Retina (tissue), 1 donor: ENCODE data around the gene GPR119.
"Not testable (repeated sequence)": the region's sequence is repeated elsewhere in the genome, so short reads cannot be mapped to it uniquely, and the experiment has no call there.

ENCODE experiments used
- DNase-seq: peaks from one replicate; pipeline ENCODE4 v3.0.0-alpha.2; 2016

GPR119 gene

DNA sequence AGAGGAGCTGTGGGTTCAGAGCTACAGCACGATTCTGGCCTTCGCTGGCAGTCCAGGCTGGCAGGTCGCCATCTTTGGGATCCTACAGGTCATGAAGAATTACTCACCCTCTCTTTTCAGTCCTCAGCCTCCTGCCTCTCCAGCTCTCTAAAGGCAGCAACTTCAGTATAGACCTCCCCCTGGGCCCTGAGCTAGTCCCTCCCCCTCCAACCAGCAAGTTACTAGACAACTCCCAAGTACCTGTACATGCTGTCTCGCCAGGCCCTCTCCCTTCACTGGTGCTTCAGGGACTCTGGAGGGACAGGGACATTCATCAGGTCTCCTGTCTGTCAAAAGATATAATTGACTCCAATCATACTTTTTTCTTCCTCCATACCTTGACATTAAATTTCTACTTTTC, at the start of gene GPR119:
Gene GPR119 (minus strand): TSS at position 155 of the 400 bp plus-strand sequence. CDS start 227 bp downstream, outside the sequence.
- no peak for DNase-seq

DNA sequence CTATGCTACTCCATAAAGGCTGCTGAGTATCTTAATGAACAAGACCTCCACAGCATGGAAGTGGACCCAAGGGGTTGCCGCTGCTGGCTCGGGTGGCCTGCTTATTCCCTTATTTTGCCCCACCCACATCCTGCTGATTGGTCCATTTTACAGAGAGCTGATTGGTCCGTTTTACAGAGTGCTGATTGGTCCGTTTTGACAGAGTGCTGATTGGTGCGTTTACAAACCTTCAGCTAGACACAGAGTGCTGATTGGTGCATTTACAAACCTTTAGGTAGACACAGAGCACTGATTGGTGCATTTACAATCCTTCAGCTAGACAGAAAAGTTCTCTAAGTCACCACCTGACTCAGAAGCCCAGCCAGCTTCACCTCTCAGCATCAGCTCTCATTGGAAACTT, 43.8 kb upstream of the GPR119 start:
- DNase-seq: not testable (repeated sequence)

DNA sequence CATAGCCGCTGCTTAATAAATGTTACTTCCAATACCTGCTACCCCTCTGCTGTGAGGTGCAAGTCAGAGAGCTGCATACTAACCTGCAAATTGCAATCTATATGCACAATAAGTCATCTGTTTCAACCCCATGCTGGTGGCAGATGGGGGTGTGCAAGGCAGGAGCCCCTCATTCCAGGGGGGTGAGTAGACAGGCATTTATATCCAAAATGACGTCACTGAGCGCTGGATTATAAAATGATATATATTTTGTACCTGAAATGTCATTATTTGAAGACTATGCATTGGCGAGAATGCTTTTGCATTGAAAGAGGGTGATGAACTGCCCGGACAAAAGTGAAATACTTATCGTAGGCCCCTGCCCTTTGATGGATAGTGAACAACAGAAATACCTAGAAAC, 41.1 kb upstream of the GPR119 start:
- no peak for DNase-seq

DNA sequence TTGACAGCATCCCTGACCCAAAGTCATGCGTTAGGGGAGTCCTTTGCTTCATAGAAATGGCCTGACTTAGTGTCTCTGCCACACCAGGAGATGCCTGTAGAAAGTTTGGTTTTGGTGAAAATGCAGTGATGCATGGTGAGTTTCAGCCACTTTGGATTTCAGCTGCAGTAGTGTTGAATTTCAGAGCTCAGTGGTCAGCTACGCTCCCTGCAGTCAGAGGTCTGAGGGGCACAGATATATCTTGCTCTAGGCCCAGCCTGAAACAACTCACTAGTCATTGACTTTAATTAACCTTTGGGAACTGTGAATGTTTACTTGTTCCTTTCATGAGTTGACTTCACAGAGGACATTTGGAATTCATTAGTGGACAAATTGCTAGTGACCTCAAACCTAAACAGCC, 33.8 kb upstream of the GPR119 start:
- no peak for DNase-seq

DNA sequence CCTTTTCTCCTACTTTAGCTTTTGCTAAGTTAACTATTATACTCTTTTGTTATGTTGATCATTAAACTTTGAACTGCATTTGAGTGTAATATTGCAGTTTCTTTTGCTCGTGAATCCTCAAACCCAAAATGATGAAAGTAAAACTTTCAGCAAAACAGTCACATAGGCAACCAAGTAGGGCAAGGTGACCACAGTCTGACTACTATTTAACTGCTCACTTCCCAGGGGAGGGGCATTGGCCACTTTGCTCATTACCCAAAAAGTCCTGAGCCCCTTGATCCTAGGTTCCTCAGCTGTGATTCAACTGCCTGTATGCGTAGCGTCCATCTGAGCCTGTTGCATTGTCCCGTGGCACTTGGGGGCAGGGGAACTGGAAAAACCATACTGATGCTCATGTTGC, 33.3 kb upstream of the GPR119 start:
- DNase-seq: no peak

DNA sequence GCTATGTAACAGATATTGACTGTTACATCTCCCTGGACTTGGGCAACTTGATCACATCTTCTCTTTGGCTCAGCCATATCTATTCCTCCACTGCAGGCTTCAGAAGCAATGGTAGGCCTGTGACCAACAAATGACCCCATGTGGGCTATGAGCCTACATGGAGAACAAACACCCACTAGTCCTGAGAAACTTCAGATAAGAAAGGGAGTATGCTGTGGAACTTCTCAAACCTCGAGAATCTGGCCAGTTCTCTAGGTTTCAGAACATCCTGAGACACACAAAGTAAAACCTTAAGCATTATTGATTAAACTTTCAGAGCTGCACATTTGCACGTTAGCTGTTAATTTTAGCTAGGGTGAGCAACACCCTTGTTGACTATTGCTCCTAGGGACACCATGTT, 32.6 kb upstream of the GPR119 start:
- no peak for DNase-seq

DNA sequence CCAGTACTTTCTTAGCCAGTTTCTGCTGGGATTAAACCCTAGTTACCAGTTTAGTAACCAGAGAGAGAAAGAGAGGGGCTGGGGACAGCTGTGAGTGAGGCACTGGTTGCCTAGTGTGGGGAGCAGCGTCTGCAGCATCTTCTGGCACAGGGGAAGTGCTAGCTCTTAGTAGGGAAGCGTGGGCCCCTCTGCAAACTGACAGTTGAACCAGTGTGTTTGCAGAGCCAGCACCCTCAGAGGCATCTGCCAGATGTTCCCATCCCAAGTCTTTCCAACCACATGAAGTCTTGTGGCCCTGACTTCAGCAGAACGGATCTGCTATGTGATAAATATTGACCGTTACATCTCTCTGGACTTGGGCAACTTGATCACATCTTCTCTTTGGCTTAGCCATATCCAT, 31.3 kb upstream of the GPR119 start:
- DNase-seq: no peak

DNA sequence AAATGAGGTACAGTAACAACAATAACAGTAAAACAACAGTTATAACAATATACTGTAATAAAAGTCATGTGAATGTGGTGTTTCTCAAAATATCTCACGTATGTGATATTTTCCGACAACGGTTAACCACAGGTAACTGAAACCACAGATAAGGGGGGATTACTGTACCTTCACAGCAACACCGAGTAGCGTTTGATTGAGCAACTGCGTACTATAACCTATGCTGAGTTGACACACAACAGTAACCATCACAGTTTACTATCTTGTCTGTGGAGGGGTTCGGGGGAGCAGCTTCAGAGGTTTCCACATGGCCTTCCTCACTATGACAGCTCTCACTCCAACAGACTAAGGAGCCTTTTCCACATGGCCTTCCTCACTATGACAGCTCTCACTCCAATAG, 29.7 kb upstream of the GPR119 start:
- DNase-seq: no peak

DNA sequence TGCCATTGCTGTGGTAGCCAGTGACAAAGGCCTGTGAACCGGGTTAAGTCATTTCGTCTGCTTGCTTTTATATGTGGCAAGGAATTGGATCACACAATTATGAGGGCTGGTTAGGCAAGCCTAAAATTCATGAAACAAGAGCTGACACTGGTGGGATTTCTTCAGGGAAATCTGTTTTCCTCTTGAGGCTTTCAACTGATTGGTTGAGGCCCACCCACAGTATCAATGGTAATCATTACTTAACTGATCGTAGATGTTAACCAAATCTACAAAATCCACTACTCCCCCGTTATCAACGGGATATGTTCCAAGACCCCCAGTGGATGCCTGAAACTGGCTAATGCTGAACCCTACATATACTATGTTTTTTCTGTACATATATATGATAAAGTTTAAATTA, 29.3 kb upstream of the GPR119 start:
- no peak for DNase-seq

DNA sequence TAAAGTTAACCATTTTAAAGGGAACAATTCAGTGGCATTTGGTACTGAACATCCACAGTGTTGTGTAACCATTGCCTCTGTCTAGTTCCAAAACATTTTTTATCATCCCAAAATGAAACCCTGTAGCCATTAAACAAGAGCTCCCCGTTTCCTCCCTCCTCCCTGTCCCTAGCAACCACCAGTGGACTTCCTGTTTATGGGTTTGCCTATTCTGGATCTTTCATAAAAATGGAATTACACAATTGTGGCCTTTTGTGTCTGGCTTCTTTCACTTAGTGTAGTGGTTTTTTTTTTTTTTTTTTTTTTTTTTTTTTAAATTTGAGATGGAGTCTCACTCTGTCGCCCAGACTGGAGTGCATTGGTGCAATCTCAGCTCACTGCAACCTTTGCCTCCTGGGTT, 27.9 kb upstream of the GPR119 start:
- DNase-seq: no peak

DNA sequence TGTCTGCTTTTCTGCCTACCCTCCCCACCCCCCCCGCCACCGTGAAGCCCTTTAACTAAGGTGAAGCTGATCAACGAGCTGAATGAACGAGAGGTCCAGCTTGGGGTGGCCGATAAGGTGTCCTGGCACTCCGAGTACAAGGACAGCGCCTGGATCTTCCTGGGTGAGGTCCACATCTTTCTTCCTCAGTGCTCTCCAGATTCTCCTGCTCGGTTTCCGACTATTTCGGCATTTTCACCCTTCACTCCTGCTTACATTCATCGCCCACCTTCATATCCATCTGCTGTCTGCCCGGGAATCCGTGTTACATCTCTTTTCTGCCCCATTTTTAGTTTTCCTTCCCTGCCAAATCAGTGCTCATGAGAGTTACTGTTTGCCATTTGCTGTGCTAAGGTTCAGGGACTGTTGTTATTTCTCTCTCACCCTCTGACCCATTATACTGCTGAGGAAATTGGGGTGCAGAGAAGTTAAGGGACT, 16.8 kb upstream of the GPR119 start:
- DNase-seq: peak; percentile 2

DNA sequence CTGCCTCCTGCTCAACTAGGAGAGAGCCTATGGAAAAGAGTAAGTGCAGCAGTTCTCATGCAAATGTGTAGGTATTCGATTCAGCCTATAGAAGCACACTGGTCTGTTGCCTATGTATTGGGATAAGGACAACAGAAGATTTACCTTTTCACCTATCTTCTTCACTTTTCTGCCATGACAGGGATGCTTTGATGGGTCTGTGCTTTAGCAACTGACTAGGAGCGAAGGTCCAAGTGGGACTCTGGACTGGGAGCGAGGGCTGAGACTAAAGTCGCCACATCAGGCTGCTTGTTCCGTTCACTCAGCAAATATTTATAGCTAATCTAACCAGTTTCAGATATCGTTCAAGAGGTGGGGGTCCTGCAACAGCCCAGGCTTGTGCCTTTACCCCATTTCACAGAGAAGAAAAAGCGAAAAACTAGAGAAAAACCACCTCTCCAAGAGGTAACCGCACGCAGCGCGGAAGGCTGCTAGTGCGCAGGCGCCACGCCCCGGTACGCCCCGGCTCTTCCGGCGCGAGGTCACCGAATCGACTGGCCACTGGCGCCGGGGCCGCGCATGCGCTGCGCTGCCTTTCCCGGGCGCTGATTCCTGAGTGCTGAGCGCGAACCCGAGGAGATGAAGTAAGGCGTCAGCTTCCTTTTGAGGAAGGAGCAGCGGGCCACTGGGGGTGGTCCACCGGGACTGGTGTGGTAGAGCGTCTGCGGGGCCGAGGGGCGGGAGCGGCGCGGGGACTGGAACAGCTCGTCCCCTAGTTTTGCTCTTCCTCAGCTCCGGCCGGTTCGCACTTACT, 16.1 kb upstream of the GPR119 start, which contains the start of gene RBMX2:
Gene RBMX2 (plus strand): TSS at position 573 of the 793 bp plus-strand sequence. CDS start 46 bp downstream, at position 619.
- DNase-seq: peak; percentile 81

DNA sequence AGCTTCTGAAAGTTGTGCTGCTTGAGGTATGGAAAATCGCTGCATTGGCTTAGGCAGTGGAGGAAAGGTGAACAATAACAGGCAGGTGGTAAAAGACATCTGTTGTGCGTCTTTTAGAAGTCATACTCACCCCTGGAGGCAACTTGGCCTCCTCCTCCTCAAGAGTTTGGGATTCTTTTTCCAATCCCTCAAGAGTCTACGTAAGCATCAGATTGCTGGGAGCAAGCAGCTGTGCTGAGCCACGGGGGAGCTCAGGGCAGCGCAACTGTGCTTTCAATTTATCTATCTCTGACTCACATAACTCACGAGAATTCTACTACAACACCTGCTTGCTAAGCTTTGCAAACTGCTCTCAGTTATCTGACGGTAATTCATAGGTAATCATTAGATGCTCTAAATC, 9.9 kb upstream of the GPR119 start:
- DNase-seq: no peak

DNA sequence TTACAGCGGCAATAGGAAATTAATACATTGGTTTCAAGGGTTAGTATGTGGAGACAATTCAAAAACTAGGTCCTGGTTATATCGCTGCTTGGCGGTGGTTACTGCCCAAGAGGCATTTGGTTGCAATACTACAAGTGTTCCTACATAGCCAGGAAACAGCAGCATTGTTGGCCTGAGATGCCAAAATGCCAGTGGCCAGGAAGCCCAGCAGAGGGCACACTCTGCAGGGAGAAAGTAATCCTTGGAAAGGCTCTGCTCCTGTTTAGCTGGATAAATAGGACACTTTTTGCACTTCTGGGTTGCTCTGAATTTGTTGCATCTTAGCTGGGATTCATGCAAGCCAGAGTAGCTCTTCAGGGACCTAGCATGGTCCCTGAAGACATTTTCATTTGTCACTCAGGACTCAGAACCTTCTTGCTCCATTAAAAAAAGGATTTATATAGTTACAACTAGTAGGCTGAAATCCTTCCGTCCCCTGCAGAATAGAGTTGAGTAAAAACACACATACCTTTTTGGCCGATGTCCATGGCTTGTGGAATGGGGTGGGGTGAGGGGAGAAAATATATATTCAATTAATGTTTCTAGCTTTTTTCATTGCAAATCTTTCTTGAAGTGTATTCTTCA, 8.1 kb upstream of the GPR119 start:
- DNase-seq: peak; percentile 31

DNA sequence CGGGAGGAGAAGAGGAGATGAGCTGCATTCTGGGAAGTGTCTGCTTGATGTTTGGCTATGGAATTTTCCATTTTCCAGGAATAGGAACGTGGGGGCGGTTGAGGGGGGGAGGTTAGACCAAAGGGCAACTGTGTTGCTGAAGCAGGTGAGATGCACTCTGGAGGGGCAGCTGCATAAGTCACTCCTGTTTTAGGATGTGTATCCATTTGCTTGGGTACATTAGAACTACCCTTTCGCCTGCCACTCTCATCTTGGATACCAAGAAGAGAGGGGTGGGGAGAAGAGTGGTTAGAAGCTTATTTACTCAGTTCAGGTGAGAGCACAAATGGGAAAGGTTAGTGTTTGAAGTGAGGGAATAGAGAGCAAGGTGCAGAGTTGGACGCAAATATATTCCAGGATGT, 934 bp upstream of the GPR119 start:
- DNase-seq: no peak

DNA sequence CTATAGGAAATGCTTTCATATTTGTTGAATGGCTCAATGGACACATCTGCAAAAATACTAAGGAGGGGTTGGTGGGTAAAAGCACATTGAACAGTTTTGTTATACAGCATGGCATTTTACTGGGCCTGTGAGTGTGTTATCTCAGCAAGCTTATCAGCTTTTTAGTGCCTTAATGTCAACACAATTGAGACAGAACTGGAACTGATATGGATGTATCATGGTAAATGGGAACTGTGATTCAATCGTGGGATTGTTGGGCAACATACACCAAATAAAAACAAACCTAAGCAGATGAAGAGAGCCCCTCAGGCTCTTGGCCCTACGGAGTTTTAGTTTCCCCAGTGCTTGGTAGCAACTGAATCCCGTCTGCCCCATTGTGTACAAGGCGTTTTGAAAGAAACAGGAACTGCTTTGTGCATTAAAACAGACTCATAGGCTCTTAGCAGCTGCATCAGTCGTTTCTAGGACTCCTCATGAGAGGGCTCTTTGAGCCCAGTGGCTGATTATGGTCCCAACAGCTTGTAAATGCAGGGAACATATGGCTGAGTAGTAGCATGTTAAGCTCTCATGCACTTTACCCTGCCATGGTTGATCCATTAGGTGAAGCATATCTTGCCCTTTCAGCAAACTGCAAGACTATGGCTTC, 7.3 kb downstream of the GPR119 start:
- no peak for DNase-seq

DNA sequence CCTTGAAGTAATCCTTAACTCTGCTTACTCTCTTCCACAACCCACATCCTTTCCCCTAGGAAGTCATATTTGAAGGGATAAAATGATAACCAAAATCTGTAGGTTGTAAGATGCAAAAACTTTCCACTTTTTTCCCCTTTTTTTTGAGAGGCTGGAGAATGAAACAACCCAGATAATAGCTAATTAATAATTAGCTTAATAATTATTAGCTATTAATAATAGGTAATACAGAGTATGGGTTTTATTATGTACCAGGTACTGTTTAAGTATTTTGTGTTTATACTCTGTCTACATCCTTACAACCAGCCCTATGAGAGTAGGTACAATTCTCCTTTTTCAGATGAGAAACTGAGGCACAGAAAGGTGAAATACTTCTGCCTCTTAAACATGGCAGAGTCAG, 9.4 kb downstream of the GPR119 start:
- no peak for DNase-seq

DNA sequence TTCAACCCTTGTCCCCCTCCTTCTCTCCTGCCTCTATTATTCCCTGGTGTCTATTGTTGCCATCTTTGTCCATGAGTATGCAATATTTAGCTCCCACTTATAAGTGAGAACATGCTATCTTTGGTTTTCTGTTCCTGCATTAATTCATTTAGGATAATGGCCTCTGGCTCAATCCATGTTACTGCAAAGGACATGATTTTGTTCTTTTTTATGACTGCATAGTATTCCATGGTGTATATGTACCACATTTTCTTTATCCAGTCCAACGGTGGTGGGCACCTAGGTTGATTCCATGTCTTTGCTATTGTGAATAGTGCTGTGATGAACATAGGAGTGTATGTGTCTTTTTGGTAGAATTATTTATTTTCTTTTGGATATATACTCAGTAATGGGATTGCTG, 33.4 kb downstream of the GPR119 start:
- DNase-seq: not testable (repeated sequence)

DNA sequence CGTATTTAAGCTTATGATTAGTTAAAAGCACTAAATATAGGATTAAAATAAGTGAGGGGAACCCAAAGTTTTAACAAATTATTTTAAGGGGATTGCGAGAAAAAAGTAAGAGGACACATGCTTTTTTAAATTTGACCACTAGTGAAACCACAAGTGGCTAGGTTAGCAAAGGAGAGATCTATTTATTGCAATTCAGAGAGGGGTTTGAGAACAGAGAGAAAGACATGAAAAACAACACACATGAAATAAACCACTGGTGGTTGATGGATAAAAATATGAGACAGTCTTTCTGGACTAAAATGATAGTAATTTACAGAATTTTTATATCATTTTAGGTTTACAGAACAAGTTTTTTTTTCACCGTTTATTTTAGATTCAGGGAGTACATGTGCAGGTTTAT, 33.9 kb downstream of the GPR119 start:
- DNase-seq: no peak

DNA sequence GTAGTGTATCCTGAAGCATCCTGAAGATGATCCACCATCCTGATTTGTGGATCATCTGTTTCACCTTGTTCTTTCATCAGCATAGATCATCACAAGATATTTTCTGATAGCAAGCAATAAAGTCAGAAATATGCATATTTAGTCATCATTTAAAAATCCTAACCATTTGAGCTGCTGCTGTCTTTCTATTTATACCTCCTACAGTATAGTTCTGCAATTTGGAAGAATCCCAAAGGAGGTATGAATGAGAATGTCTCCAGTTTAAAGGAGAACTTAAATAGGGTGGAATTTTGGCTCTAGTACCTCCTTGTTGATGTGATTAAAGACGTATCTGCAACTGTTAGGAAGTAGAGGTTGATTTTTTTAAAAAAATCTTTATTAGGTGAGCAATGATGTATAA, 38.2 kb downstream of the GPR119 start:
- no peak for DNase-seq

DNA sequence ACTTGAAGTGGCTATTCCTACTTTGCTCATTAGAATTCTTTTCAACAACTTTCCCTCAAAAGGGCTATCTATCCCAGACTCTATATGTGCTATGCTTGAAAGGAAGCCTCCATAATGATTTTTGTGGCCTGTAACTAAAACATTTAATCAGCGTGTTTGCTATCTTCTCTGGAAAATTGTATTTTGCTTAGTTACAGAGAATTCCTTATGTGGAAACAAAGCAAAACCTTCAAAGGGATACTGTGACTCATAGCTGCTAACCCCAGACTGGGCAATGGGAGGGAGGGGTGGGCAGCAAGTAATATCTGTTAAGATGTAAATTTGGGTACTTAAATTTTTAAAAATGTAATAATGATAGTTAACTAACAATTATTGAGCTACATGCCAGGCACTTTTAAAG, 42.1 kb downstream of the GPR119 start:
- DNase-seq: no peak

DNA sequence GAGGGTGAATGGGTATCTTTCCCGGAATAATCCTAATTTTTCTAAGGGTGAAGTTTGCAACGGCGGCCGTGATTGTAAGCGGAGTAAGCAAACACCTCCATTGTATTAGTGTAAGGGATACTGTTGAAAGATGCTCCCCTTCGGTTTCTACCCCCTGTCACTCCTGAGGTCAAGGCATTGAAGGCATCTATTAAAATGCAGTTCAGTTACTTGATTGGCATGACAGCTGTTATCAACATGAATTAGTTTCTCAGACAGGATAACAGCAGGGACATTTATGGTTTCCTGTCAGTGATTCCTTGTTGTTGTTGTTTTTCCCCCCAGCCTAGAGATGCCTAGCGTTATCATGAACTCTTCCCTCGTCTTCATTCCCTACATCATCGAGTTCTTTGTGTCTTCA, 45.2 kb downstream of the GPR119 start:
- DNase-seq: no peak

DNA sequence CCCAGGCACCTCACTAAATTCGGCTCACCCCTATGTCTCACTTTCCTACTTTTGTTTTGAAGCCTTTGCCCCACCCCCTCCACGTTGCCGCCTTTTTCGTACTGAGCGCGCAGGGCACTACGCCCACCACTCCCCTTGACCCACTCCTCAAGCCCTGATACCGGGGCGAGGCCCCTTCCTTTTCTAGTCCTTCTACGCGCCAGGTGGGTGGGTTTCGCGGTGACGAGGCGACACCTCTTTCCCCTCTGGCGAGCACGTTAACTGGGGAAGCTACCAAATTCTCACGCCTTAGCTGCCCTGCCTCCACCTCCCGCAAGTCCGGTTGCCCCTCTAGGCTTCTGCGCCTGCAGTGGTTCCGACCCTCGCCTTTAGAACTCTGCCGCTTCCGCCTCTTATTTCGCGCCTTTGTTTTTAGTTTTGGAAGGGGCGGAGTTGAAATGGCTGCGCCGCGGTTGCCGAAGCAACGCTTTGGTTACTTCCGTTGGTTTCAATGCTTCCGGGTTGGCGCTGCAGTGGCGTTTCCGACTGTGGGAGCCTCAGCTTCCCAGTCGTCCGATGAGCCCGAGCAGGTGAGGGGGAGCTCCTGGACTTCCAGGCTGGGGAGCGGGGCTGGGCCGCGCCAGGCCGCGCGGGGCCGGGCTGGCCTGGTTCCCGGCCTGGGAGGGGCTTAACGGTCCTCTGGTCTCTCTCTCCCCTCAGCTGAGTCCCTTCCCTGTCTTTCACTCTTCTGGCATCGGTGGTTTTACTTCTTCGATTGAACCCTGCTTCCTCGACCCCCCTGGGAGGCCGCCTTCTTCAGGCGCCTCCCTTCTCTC, 45.9 kb downstream of the GPR119 start, which contains the start of gene SLC25A14:
Gene SLC25A14 (plus strand): TSS at position 512 of the 815 bp plus-strand sequence. CDS start 360 bp downstream, outside the sequence.
- peak; percentile 86 for DNase-seq
